Endothelial cell of umbilical vein (primary cell): ENCODE data around the gene DIPK1A. TPM values are rescaled to one million over a fixed set of nuclear protein-coding genes. Genes with fewer than 3 reads are reported as not detected.

Experiments
- BruUV-seq: library from RNA; stranded (reverse); fragments of 400-500 nt; replicated peaks from 2 replicates; lab custom pipeline; 2021; lab: Mats Ljungman, UMichigan
- CTCF ChIA-PET: fragments of 300-600, 350-600 bp; sonication (Branson Sonifier 250); formaldehyde crosslinking; loops from one replicate; lab custom pipeline; 2021; ENCODE audit warnings: antibody characterized with exemption, inconsistent platforms; lab: Charles Lee
- POLR2A ChIA-PET: fragments of 300-600, 350-600 bp; sonication (Branson Sonifier 250); formaldehyde crosslinking; loops from one replicate; lab custom pipeline; 2021; ENCODE audit warnings: antibody characterized with exemption, inconsistent platforms; lab: Charles Lee
- DNase-seq: peaks from one replicate; pipeline ENCODE4 v3.0.0-alpha.2; 2011; ENCODE audit warnings: low read depth, low spot score
- FAIRE-seq: peaks from 2 replicates; lab custom pipeline; 2011; peaks lifted over from hg19 to GRCh38; lab: Jason Lieb, UNC
- H2AFZ ChIP-seq: 2 replicates; pipeline ENCODE4 v1.6.0; 2012; ENCODE audit warnings: low read depth, low read length, control low read depth, inconsistent platforms
- H3K27ac ChIP-seq: 2 replicates; pipeline ENCODE4 v1.5.1; 2011; ENCODE audit warnings: low read depth, mild to moderate bottlenecking, control low read depth, low read length, moderate library complexity; ENCODE audit not compliant: insufficient read depth
- H3K27me3 ChIP-seq, 2 experiments: 2 replicates each; pipeline versions ENCODE4 v1.6.0 to v1.6.1; 2011; ENCODE audit warnings: low read length in 2 of 2, mixed read lengths in 1 of 2; ENCODE audit not compliant: control insufficient read depth in 2 of 2, insufficient read depth in 2 of 2
- H3K36me3 ChIP-seq, 2 experiments: 2 replicates in 1 of 2; 3 replicates in 1 of 2; pipeline ENCODE4 v1.5.1; 2011; ENCODE audit warnings: low read length in 2 of 2, mild to moderate bottlenecking in 1 of 2, moderate library complexity in 1 of 2; ENCODE audit not compliant: control insufficient read depth in 2 of 2, insufficient read depth in 2 of 2; ENCODE audit errors: extremely low read depth in 1 of 2
- H3K4me1 ChIP-seq: 3 replicates; pipeline ENCODE4 v1.5.1; 2011; ENCODE audit warnings: mild to moderate bottlenecking, low read length; ENCODE audit not compliant: control insufficient read depth, insufficient read depth; ENCODE audit errors: extremely low read depth
- H3K4me2 ChIP-seq: 2 replicates; pipeline ENCODE4 v1.6.1; 2011; ENCODE audit warnings: low read length, control low read depth, mixed read lengths; ENCODE audit not compliant: insufficient read depth
- H3K4me3 ChIP-seq, 3 experiments: fragments of 200-600 bp in 1 of 3; sonication (generic), shearing (Covaris generic) in 1 of 3; replicated peaks in 1 of 3; 2 replicates each; pipeline ENCODE4 v1.5.1; 2011 to 2016; ENCODE audit warnings: control low read depth in 3 of 3, low read length in 3 of 3, mild to moderate bottlenecking in 2 of 3, inconsistent platforms in 1 of 3, low read depth in 1 of 3, moderate library complexity in 1 of 3; ENCODE audit not compliant: insufficient read depth in 1 of 3
- H3K79me2 ChIP-seq: 2 replicates; pipeline ENCODE4 v1.6.0; 2012; ENCODE audit warnings: low read length, inconsistent platforms; ENCODE audit not compliant: control insufficient read depth, insufficient read depth
- H3K9ac ChIP-seq: replicated peaks from 2 replicates; pipeline ENCODE3; 2011; ENCODE audit warnings: low read length, control low read depth; ENCODE audit not compliant: insufficient read depth; ENCODE audit errors: extremely low read depth
- H3K9me1 ChIP-seq: replicated peaks from 3 replicates; pipeline ENCODE4 v1.6.0; 2011; ENCODE audit warnings: mild to moderate bottlenecking, low read length; ENCODE audit not compliant: control insufficient read depth, insufficient read depth; ENCODE audit errors: extremely low read depth
- H3K9me3 ChIP-seq: replicated peaks from 2 replicates; pipeline ENCODE4 v1.5.1; 2012; ENCODE audit warnings: low read length, inconsistent platforms; ENCODE audit not compliant: control insufficient read depth, insufficient read depth
- H4K20me1 ChIP-seq: replicated peaks from 2 replicates; pipeline ENCODE3; 2011; ENCODE audit warnings: mild to moderate bottlenecking, low read length; ENCODE audit not compliant: control insufficient read depth, insufficient read depth; ENCODE audit errors: extremely low read depth
- GATA2 ChIP-seq: IDR thresholded peaks from 2 replicates; pipeline ENCODE4 v1.7.0; 2011; ENCODE audit warnings: low read depth, mild to moderate bottlenecking, moderate library complexity, mixed read lengths, low read length; ENCODE audit not compliant: insufficient read length, insufficient read depth
- JUN ChIP-seq: IDR thresholded peaks from 2 replicates; pipeline ENCODE4 v1.6.1; 2011; ENCODE audit warnings: borderline replicate concordance, low read depth; ENCODE audit not compliant: insufficient read length, insufficient read depth
- MYC ChIP-seq: IDR thresholded peaks from one replicate; pipeline ENCODE4 v1.6.1; 2011; ENCODE audit warnings: mild to moderate bottlenecking, low read depth, low read length
- POLR2A ChIP-seq: IDR thresholded peaks from 2 replicates; pipeline ENCODE4 v1.6.1; 2012; ENCODE audit warnings: low read depth, mild to moderate bottlenecking, control low read depth, low read length
- dilution Hi-C: fragments of 300-500 bp; cut with MboI; formaldehyde crosslinking; loops from one replicate; pipeline ENCODE4 v1.15.0; 2019; ENCODE audit warnings: low sequenced_read_pairs; ENCODE audit not compliant: extremely low pct_ligation_motif_present
- intact Hi-C: fragments of 100-400 bp; cut with micrococcal nuclease; formaldehyde crosslinking; loops from one replicate; pipeline ENCODE4 v1.10.0; 2022
- polyA plus RNA-seq, 4 experiments: library from polyadenylated mRNA; depleted of rRNA in 3 of 4; stranded (reverse) in 3 of 4; unstranded in 1 of 4; fragments of >200 nt; gene quantifications; 2 replicates each; pipeline versions ENCODE4 v1.2.1 to v1.2.3, GENCODE V29; 2011 to 2012; ENCODE audit warnings: missing spikeins in 1 of 4
- total RNA-seq: library from RNA; stranded (reverse); gene quantifications from 2 replicates; pipeline ENCODE4 v1.2.3, GENCODE V29; 2021
- TF ChIP-seq, protein P1 (sequence below), 2 donors: IDR thresholded peaks; 1 replicate in 1 of 2; 2 replicates in 1 of 2; pipeline ENCODE4 v1.5.1; 2011; ENCODE audit warnings: low read length in 2 of 2, mild to moderate bottlenecking in 2 of 2, moderate library complexity in 2 of 2, control low read depth in 1 of 2, inconsistent platforms in 1 of 2, low read depth in 1 of 2; ENCODE audit not compliant: insufficient read depth in 1 of 2; ENCODE audit errors: extremely low read depth in 1 of 2

DIPK1A gene
- total and polyA plus RNA-seq, 2 donors (not counting 3 experiments of a cell fraction or from before 2014, with no cell fraction given): 0.25 to 0.93 TPM

GRCh38 chr1:92992877-92993276 is 31.6 kb upstream of the DIPK1A start:
- dilution Hi-C loops: no loop called here
- no TSS peak for BruUV-seq
- FAIRE-seq (no peak), DNase-seq (no peak)
- CTCF ChIA-PET: interaction anchor here (1.1 to 3.8 kb wide), 5 partner anchors 64 to 175 kb away, joined by 3 to 257 read pairs (median 4); no protein-coding TSS in a partner anchor
- H3K9me3 ChIP-seq: no peaks in the 10 kb centered on the region
- H3K9ac ChIP-seq: no peak overlapping the region
- intact Hi-C loops: no loop called here
- peaks cover 1 to 7% of the 10 kb centered on the region in 2 experiments for H3K27me3 ChIP-seq
- no peak overlapping the region for H3K4me3 ChIP-seq
- TF ChIP-seq GATA2 (no peak), POLR2A (no peak)
- POLR2A ChIA-PET: no interaction called here
- H3K4me2 ChIP-seq: no peak overlapping the region
- H3K9me1 ChIP-seq: no peaks in the 10 kb centered on the region
- no peaks in the 10 kb centered on the region for H4K20me1 ChIP-seq
- no peaks in the 10 kb centered on the region for H3K79me2 ChIP-seq
- H2AFZ ChIP-seq: no peak overlapping the region
- H3K4me1 ChIP-seq: no peaks in the 10 kb centered on the region
- no peaks in the 10 kb centered on the region for H3K36me3 ChIP-seq
- no peak overlapping the region for H3K27ac ChIP-seq

DNA sequence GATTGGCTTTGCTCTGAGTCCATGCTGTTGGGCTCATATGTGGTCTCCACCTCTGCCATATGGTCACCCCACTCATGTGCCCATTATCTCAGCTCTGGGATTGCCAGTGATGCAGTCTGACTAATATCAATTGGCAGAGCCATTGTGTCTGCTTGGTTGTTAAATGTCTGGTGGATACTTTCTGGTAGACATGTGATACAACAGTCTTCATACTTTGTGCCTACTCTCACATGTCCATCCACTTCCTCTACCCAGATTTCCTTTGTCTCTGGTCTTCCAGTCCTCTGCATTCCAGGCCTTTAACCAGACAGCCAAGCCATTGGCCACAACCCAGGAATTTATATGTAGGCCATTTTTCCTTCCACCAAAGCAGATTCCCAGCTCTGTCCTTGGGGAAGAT is 30.8 kb upstream of the DIPK1A start:
- POLR2A ChIA-PET: no interaction called here
- H3K9me3 ChIP-seq: no peaks in the 10 kb centered on the region
- CTCF ChIA-PET: interaction anchor here (3.8 kb wide), 1 partner anchor 137 kb away, joined by 257 read pairs; no protein-coding TSS in a partner anchor
- FAIRE-seq (no peak), DNase-seq (no peak)
- H3K4me3 ChIP-seq: no peak overlapping the region
- BruUV-seq: no TSS peak
- peaks cover 0 to 4% of the 10 kb centered on the region in 2 experiments for H3K27me3 ChIP-seq
- dilution Hi-C loops: no loop called here
- no peaks in the 10 kb centered on the region for H4K20me1 ChIP-seq
- no peaks in the 10 kb centered on the region for H3K4me1 ChIP-seq
- no peaks in the 10 kb centered on the region for H3K9me1 ChIP-seq
- intact Hi-C loops: no loop called here
- no peaks in the 10 kb centered on the region for H3K36me3 ChIP-seq
- TF ChIP-seq, protein P1, sequence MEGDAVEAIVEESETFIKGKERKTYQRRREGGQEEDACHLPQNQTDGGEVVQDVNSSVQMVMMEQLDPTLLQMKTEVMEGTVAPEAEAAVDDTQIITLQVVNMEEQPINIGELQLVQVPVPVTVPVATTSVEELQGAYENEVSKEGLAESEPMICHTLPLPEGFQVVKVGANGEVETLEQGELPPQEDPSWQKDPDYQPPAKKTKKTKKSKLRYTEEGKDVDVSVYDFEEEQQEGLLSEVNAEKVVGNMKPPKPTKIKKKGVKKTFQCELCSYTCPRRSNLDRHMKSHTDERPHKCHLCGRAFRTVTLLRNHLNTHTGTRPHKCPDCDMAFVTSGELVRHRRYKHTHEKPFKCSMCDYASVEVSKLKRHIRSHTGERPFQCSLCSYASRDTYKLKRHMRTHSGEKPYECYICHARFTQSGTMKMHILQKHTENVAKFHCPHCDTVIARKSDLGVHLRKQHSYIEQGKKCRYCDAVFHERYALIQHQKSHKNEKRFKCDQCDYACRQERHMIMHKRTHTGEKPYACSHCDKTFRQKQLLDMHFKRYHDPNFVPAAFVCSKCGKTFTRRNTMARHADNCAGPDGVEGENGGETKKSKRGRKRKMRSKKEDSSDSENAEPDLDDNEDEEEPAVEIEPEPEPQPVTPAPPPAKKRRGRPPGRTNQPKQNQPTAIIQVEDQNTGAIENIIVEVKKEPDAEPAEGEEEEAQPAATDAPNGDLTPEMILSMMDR (IDR thresholded peaks at IDR 0.05; ENCODE audit: extremely low read depth in 1 of 2, insufficient read depth in 1 of 2, low read depth in 1 of 2, low read length in 2 of 2): no peak
- TF ChIP-seq JUN (no peak), MYC (no peak), GATA2 (no peak)
- H3K79me2 ChIP-seq: no peaks in the 10 kb centered on the region
- no peak overlapping the region for H2AFZ ChIP-seq
- H3K27ac ChIP-seq: no peak overlapping the region
- no peak overlapping the region for H3K9ac ChIP-seq
- H3K4me2 ChIP-seq: no peak overlapping the region
